Measurements from ENCODE around the gene REG4. TPM values are rescaled to one million over a fixed set of nuclear protein-coding genes. Genes with fewer than 3 reads are reported as not detected.
A peak's percentile ranks its signal among the peaks of the same experiment; 100 is the strongest.
"Not testable (repeated sequence)": the region's sequence is repeated elsewhere in the genome, so short reads cannot be mapped to it uniquely, and the experiment has no call there.

REG4 gene
- not detected for total RNA-seq

GRCh38 chr1:119811387-119811786 is at the start of gene REG4:
Gene REG4 (minus strand): TSS chr1:119811460. CDS start chr1:119808769, 2,691 bp downstream.
- POLR2A ChIA-PET: interaction anchor here (1.4 kb wide), 1 partner anchor 48 kb away, joined by 3 read pairs; no protein-coding TSS in a partner anchor
- no peak within 1 kb of the TSS for H3K27ac Mint-ChIP-seq

DNA sequence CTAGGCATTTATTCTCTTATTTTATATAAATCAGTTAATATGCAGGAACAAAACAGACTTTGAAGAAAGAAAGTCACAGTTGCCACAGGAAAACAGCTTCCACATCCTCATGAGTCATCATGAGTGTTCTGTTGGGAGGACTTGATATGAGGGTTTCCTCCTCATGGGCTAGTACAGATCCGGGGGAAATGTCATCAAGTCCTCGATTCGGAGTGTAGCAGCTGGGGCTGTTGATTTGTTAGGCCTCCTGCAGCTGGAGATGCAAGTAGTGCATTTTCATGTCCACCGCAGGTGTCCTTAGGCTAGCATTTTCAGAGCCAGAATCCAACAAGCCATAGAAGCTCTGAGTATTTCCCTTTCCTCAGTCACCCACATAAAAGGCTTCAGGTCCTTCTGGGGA is 48.4 kb upstream of the REG4 start:
- peak; percentile 43 for DNase-seq
- peaks cover 30% of the 10 kb centered on the region for H3K4me1 Mint-ChIP-seq
- POLR2A ChIA-PET: interaction anchor here (0.8 to 1.2 kb wide), 2 partner anchors 27 to 49 kb away, joined by 3 read pairs; partner anchors contain the start of gene REG4
- H3K4me3 Mint-ChIP-seq: no peak overlapping the region
- peak overlapping the region; percentile 66 for H3K27ac Mint-ChIP-seq
- H3K36me3 Mint-ChIP-seq (ENCODE audit: low read depth): no peaks in the 10 kb centered on the region
- H3K27me3 Mint-ChIP-seq: peaks cover 14% of the 10 kb centered on the region
- CTCF ChIA-PET: interaction anchor here (0.8 to 1.8 kb wide), 5 partner anchors 8 to 115 kb away, joined by 3 to 5 read pairs (median 3); no protein-coding TSS in a partner anchor
- no peaks in the 10 kb centered on the region for H3K9me3 Mint-ChIP-seq

More at GRCh38 chr1:119811387-119811786, at the start of gene REG4:
- no peaks in the 10 kb centered on the region for H3K9me3 Mint-ChIP-seq
- H3K27me3 Mint-ChIP-seq: peaks cover 61% of the 10 kb centered on the region
- H3K4me1 Mint-ChIP-seq: peaks cover 5% of the 10 kb centered on the region
- CTCF ChIA-PET: interaction anchor here (1.0 to 1.4 kb wide), 3 partner anchors 16 to 67 kb away, joined by 3 read pairs; no protein-coding TSS in a partner anchor
- no peaks in the 10 kb centered on the region for H3K36me3 Mint-ChIP-seq (ENCODE audit: low read depth)
- no peak for DNase-seq
- no peak within 1 kb of the TSS for H3K4me3 Mint-ChIP-seq

GRCh38 chr1:119858556-119859214 is 47.4 kb upstream of the REG4 start:
- CTCF ChIA-PET: interaction anchor here (0.8 to 1.8 kb wide), 5 partner anchors 9 to 114 kb away, joined by 3 to 5 read pairs (median 3); no protein-coding TSS in a partner anchor
- H3K9me3 Mint-ChIP-seq; POLR2A ChIA-PET; H3K4me3 Mint-ChIP-seq; DNase-seq; H3K27me3 Mint-ChIP-seq; H3K36me3 Mint-ChIP-seq (ENCODE audit: low read depth): not testable (repeated sequence)
- Mint-ChIP-seq H3K27ac (peak overlapping the region; percentile 66), H3K4me1 (peaks cover 30% of the 10 kb centered on the region)

DNA sequence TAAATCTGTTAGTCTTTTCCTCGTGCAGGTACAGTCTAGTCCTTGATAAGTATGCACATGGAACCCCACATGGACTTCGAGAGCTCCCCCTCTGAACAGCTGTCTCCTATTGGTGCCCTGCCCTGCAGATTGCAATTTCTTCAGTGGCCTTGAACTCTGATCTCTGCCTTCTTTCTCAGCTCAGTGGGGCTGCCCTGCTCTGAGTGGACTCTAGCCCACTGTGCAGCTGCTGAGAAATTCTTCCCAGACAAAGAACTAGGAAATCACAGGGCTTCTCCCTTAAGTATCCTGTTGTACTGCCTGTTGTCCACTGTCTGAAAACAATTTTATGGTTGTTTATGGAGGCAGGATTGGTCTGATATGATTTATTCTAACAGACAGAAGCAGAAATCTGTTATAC is 46.9 kb upstream of the REG4 start:
- no peaks in the 10 kb centered on the region for H3K36me3 Mint-ChIP-seq (ENCODE audit: low read depth)
- H3K27ac Mint-ChIP-seq: no peak overlapping the region
- no peak for DNase-seq
- POLR2A ChIA-PET: no interaction called here
- peaks cover 30% of the 10 kb centered on the region for H3K4me1 Mint-ChIP-seq
- H3K4me3 Mint-ChIP-seq: no peak overlapping the region
- peaks cover 4% of the 10 kb centered on the region for H3K27me3 Mint-ChIP-seq
- CTCF ChIA-PET: interaction anchor here (1.8 kb wide), 2 partner anchors 12 to 113 kb away, joined by 3 to 5 read pairs; no protein-coding TSS in a partner anchor
- H3K9me3 Mint-ChIP-seq: no peaks in the 10 kb centered on the region

GRCh38 chr1:119853155-119853554 is 41.9 kb upstream of the REG4 start:
- ChIA-PET POLR2A (no interaction called here), CTCF (interaction anchor here (1.0 kb wide), 1 partner anchor 26 kb away, joined by 3 read pairs; no protein-coding TSS in a partner anchor)
- Mint-ChIP-seq H3K9me3 (no peaks in the 10 kb centered on the region), H3K4me1 (peaks cover 2% of the 10 kb centered on the region), H3K27me3 (peaks cover 3% of the 10 kb centered on the region), H3K36me3 (ENCODE audit: low read depth) (no peaks in the 10 kb centered on the region), H3K4me3 (no peak overlapping the region), H3K27ac (no peak overlapping the region)
- DNase-seq: no peak

- peaks cover 39% of the 10 kb centered on the region for H3K27me3 Mint-ChIP-seq
- H3K36me3 Mint-ChIP-seq (ENCODE audit: low read depth); POLR2A ChIA-PET; H3K27ac Mint-ChIP-seq; H3K4me3 Mint-ChIP-seq; H3K4me1 Mint-ChIP-seq; DNase-seq; H3K9me3 Mint-ChIP-seq: not testable (repeated sequence)
- CTCF ChIA-PET: interaction anchor here (1.0 kb wide), 1 partner anchor 34 kb away, joined by 3 read pairs; no protein-coding TSS in a partner anchor
Measured at GRCh38 chr1:119844206-119844605, 32.9 kb upstream of the REG4 start.

DNA sequence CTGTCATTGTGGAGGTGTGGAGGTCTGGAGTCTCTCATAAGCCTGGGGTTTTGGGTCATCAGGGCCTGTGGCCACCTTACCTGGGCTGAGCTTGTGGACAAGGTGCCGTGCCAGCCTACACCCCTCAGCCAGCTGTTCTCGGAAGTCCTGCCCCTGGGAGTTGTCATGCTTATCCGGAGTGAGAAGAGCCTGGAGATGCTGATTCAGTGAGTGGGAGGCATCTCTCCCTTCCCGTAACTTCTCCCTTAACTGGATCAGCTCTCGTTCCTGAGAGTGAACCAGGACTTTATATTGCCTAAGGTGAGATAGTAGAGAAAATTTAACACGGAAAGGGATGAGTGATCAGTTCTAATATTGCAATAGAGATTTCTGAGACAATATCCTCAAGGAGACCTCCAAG is 30.0 kb upstream of the REG4 start:
- Mint-ChIP-seq H3K4me3 (no peak overlapping the region), H3K27ac (no peak overlapping the region), H3K36me3 (ENCODE audit: low read depth) (no peaks in the 10 kb centered on the region), H3K27me3 (peaks cover 30% of the 10 kb centered on the region), H3K9me3 (no peaks in the 10 kb centered on the region), H3K4me1 (no peaks in the 10 kb centered on the region)
- no peak for DNase-seq
- POLR2A ChIA-PET: no interaction called here
- CTCF ChIA-PET: no interaction called here

- H3K4me3 Mint-ChIP-seq: no peak overlapping the region
- CTCF ChIA-PET: no interaction called here
- no peaks in the 10 kb centered on the region for H3K36me3 Mint-ChIP-seq (ENCODE audit: low read depth)
- DNase-seq: no peak
- POLR2A ChIA-PET: no interaction called here
- H3K27me3 Mint-ChIP-seq: peaks cover 31% of the 10 kb centered on the region
- H3K9me3 Mint-ChIP-seq: no peaks in the 10 kb centered on the region
- H3K27ac Mint-ChIP-seq: no peak overlapping the region
- no peaks in the 10 kb centered on the region for H3K4me1 Mint-ChIP-seq
Measured at GRCh38 chr1:119840745-119841144, 29.5 kb upstream of the REG4 start.

- no peak overlapping the region for H3K27ac Mint-ChIP-seq
- no peak overlapping the region for H3K4me3 Mint-ChIP-seq
- H3K36me3 Mint-ChIP-seq (ENCODE audit: low read depth): no peaks in the 10 kb centered on the region
- POLR2A ChIA-PET: no interaction called here
- H3K27me3 Mint-ChIP-seq: peaks cover 38% of the 10 kb centered on the region
- H3K4me1 Mint-ChIP-seq: no peaks in the 10 kb centered on the region
- H3K9me3 Mint-ChIP-seq: no peaks in the 10 kb centered on the region
- DNase-seq: no peak
- CTCF ChIA-PET: no interaction called here
Measured at GRCh38 chr1:119838236-119838635, 27.0 kb upstream of the REG4 start.

GRCh38 chr1:119834990-119835389 is 23.7 kb upstream of the REG4 start:
- Mint-ChIP-seq H3K27me3 (peaks cover 40% of the 10 kb centered on the region), H3K4me3 (no peak overlapping the region), H3K27ac (no peak overlapping the region), H3K4me1 (no peaks in the 10 kb centered on the region), H3K9me3 (no peaks in the 10 kb centered on the region), H3K36me3 (ENCODE audit: low read depth) (no peaks in the 10 kb centered on the region)
- no peak for DNase-seq
- CTCF ChIA-PET: no interaction called here
- POLR2A ChIA-PET: no interaction called here

DNA sequence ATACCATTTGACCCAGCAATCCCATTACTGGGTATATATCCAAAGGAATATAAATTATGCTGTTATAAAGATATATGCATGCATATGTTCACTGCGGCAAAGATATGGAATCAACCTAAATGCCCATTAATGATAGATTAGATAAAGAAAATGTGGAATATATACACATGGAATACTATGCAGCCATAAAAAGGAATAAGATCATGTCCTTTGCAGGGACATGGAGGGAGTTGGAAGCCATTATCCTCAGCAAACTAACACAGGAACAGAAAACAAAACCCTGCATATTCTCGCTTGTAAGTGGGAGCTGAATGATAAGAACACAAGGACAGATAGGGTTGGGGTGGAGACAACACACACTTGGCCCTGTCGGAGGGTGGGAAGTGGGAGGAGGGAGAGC is 19.8 kb upstream of the REG4 start:
- Mint-ChIP-seq H3K27ac (no peak overlapping the region), H3K36me3 (ENCODE audit: low read depth) (no peaks in the 10 kb centered on the region), H3K4me1 (no peaks in the 10 kb centered on the region), H3K27me3 (peaks cover 58% of the 10 kb centered on the region), H3K9me3 (no peaks in the 10 kb centered on the region), H3K4me3 (no peak overlapping the region)
- CTCF ChIA-PET: no interaction called here
- POLR2A ChIA-PET: no interaction called here
- DNase-seq: no peak

DNA sequence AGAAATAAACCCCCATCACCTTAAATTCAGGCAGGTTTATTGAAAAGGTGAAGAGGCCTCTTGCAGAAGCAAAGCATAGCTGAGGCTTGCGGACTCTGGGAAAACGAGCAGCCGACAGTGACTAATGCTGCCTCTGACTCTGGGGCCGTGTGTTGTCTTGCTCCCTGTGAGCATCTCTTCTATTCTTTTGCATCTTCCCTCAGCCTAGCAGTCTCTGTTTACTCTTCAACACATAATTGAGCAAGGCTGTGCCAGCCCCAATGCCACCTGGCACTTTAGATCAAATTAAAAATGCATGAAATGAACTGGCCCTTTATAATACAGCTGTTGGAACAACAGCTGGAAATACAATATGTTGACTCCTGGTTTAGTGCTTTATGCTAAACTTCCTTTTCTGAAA is 18.4 kb upstream of the REG4 start:
- Mint-ChIP-seq H3K9me3 (no peaks in the 10 kb centered on the region), H3K27ac (no peak overlapping the region), H3K36me3 (ENCODE audit: low read depth) (no peaks in the 10 kb centered on the region), H3K4me1 (no peaks in the 10 kb centered on the region), H3K4me3 (no peak overlapping the region), H3K27me3 (peaks cover 49% of the 10 kb centered on the region)
- ChIA-PET CTCF (no interaction called here), POLR2A (no interaction called here)
- DNase-seq: no peak

DNA sequence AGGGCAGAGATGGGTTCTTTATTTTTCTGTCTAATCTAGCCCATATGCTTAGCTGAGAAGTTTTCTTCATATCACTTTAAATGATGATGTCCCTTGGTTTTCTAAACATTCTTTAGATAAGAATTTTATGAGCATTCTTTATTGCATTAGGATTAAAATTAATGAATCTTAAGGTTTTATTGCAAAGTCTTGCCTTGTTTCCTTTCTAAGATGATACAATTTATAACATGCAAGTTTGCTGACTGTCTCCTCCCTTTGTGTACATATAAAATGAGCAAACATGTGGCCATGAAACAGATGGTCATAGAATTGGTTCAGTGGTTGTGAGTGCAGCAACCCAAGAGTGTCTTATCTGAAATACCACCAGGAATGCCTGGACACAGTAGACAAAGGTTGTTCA is 17.7 kb upstream of the REG4 start:
- H3K4me1 Mint-ChIP-seq; CTCF ChIA-PET; H3K36me3 Mint-ChIP-seq (ENCODE audit: low read depth); H3K9me3 Mint-ChIP-seq; POLR2A ChIA-PET; DNase-seq; H3K27ac Mint-ChIP-seq; H3K4me3 Mint-ChIP-seq: not testable (repeated sequence)
- H3K27me3 Mint-ChIP-seq: peaks cover 48% of the 10 kb centered on the region

DNA sequence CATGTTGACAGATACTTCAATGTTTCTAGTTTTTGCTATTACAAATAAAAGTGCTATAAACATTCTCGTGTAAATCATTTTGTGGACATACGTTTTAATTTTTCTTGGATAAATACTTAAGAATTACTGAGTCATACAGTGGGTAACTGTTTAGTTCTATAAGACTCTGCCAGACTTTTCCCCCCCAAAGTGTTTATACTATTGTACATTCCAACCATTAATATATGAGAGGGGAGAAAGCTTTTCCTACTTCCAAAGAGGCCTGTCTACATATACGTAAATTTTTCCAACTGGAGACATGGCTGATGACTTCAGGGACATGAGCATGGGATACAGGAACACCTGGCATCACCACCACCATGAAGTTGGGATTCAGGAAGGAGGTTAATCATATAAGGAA is 17.0 kb upstream of the REG4 start:
- ChIA-PET POLR2A (no interaction called here), CTCF (no interaction called here)
- no peaks in the 10 kb centered on the region for H3K4me1 Mint-ChIP-seq
- no peak overlapping the region for H3K4me3 Mint-ChIP-seq
- no peak overlapping the region for H3K27ac Mint-ChIP-seq
- peaks cover 51% of the 10 kb centered on the region for H3K27me3 Mint-ChIP-seq
- no peaks in the 10 kb centered on the region for H3K9me3 Mint-ChIP-seq
- H3K36me3 Mint-ChIP-seq (ENCODE audit: low read depth): no peaks in the 10 kb centered on the region
- no peak for DNase-seq

Data from activated CD4-positive, alpha-beta memory T cell treated with anti-CD3 and anti-CD28 coated beads, Interleukin-2, amount 10 ng/mL, durations not matched to agents 7 days and 5 days (primary cell).